TTC549 (cell line): Measurements from ENCODE around the gene SLC12A5.

Experiments used
- FAIRE-seq: peaks from 2 replicates; lab custom pipeline; 2012; peaks lifted over from hg19 to GRCh38; lab: Jason Lieb, UNC

SLC12A5 gene

GRCh38 chr20:46056027-46056833 is 27.2 kb downstream of the SLC12A5 start:
- FAIRE-seq: no peak

- FAIRE-seq: no peak
These were observed 28.2 kb downstream of the SLC12A5 start for GRCh38 chr20:46056970-46057855.

GRCh38 chr20:46057856-46058598 is 29.0 kb downstream of the SLC12A5 start:
- no peak for FAIRE-seq

GRCh38 chr20:46058599-46059281 is 29.7 kb downstream of the SLC12A5 start:
- FAIRE-seq: no peak

GRCh38 chr20:46060301-46060881 is 31.4 kb downstream of the SLC12A5 start:
- no peak for FAIRE-seq

GRCh38 chr20:46060975-46061374 is 32.0 kb downstream of the SLC12A5 start:
- FAIRE-seq: no peak

DNA sequence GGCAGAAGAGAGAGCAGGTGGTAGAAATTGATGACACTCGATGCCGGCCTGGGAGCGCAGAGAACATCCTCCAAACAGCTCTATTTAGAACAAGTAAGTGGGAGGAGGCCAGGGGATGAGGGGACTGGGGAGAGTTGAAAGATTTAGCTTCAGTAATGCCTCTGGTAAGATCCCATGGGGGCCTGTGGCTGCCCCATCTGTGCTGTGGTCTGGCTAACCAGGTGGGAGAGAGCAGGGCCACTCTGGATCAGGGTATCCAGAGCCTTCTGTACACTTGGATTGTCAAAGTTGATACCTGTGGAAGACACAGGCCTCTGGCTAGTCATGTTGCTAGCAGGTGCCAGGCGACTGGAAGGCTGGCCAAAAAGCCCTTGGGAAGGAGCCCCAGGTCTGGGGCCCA is 33.1 kb downstream of the SLC12A5 start:
- no peak for FAIRE-seq

- FAIRE-seq: no peak
These were observed 33.6 kb downstream of the SLC12A5 start for GRCh38 chr20:46062621-46063020.

DNA sequence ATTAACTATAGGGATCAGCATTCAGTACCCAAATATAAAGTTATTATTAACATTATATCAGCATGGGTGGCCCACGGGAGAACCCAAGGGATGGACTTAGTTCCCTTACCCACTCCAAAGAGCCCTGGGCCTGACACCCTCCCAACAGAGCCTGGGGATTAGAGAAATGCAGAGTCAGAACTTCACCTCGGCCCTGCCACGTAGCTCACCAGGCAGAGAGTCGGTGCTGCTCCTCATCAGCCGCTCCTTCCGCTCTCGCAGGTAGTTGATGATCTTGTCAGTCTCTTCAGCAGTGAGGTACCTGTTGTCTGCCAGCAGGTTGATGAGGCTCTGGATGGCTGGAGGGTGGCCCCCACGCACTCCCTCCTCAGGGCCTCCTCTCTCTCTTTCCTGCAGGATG is 34.1 kb downstream of the SLC12A5 start:
- FAIRE-seq: no peak

- no peak for FAIRE-seq
These were observed 34.6 kb downstream of the SLC12A5 start for GRCh38 chr20:46063652-46064054.

DNA sequence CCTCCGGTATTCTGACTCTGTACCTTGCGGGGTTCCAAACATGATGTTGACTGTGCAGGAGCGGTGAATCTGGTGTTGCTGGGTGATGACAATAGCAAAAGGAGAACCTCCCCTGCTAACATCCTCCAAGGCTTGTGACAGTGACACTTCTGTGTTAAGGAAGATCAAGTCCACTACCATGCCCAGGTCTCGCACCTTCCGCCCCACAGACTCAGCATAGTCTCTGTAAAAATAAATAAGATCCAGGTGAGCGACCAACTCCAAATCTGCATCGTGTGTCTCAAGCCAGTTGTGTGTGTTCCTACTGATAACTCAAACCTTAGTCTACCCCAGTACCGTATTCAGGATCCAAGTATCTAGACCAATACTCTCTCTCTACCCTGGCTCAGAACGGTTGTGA is 36.0 kb downstream of the SLC12A5 start:
- no peak for FAIRE-seq

DNA sequence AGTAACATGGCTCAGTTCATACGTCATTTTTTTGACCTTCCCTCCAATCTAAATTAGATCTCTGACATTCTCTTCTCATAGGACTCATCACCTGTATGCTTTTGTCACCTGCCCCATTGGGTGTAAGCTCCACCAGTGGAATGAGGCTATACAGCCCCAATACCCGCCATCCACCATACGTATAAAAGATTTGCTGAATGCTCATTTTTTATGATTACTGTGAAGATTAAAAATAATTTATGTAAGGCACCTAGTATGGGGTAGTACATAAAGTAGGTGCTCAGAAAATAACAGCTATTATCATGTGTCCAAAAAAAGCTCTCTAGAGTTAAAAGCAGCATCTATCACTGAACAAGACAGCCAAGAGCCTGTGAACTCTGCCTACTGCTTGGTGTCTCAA is 36.7 kb downstream of the SLC12A5 start:
- FAIRE-seq: no peak

DNA sequence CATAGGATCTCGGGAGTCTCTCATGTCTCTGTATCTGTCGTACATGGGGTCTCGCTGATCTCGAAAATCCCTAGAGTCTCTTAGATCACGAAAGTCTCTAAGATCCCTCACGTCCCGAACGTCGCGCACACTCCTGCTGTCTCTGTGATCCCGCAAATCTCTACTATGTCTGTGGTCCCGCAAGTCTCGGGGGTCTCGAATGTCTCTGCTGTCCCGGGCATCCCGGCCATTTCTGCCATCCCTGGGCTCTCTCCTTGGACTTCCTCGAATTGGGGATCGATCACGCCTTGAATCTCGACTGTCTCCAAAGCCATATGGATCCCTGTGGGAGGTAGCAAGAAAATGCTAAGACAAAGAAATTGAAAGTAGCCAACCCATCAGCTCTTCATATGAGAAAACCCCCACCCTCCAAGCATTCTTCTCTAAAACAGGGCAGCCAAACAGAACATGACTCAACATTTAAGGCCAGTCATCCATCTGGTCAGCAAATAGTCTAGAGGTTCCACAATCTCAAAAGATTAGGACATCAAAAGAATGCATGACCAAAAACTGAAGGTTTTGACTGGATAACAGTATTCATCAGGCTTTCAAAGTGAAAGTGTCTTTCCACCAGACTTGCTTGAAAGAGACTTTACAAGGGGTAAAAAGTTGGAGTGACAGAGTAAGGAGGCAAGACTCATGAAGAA is 41.3 kb downstream of the SLC12A5 start:
- FAIRE-seq: no peak

DNA sequence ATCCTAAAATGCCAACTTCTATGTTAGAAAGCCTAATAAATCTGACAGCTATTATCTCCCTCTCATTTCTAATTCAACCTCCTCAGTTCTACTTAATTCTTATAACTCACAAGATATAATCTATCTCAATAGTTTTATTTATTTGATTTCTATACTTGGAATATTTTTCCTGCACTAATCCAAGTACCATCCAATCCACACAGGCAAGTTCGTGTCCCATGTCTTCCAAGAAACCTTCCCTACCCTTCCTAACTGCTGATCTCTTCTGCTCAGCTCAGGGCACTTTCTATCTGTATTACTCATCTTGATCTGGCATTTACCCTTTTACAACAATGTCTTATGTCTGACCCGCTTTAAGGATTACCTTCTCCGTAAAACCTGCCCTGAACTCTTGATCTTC is 42.6 kb downstream of the SLC12A5 start:
- FAIRE-seq: no peak

DNA sequence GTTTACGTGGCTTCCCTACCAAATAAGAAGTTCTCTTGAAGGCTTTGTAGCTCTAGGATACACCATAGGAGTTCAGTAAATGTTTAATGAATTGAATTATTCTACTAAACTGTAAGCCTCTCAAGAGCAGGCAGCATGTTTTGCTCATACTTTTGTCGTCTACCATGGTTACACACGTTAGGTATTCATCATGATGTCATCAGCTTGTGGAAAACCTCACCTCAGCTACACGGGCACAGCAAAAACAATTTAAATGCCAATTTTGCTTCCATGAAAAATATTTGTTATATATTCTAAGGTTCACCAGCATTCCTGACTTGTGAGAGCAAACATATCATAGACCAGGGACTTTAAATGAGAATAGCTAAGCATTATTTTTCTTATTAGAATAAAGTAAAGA is 44.0 kb downstream of the SLC12A5 start:
- FAIRE-seq: no peak

DNA sequence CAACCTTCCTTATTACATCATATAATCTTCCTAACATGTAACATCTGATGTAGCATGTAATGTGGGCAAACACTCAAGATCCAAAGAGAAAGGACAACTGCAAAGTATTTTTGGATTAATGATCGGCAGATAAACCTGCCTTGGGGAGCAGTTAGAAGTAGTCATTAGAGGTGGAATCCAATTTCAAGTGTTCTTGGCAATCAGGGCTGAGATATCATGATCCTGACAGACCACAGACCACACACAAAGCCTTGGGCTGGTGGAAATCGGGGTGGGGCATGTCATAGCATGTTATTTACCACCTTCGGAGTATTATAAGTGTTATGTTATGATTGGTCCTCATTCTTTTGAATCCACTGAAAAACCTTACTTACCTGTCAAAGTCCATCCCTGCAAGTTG is 44.4 kb downstream of the SLC12A5 start:
- no peak for FAIRE-seq

DNA sequence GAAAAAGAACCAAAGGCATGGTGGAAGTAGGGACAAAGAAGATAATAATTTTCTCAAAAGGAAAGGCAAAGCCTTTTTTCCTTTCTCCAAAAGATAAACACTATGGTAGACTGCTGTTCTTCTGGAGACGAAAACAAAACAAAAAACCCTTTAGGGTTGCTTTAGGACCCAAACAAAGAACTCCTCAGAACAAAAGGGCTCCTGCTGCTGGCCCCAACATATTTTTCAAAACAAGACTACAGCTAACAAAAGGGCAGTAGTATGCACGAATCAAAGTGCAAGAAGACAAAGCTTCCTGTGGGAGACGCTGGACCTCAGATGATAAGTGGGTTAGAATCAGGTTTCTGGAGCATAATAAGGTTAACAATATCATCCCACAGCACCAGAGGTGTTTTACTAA is 45.0 kb downstream of the SLC12A5 start:
- FAIRE-seq: no peak

- no peak for FAIRE-seq
These were observed 47.8 kb downstream of the SLC12A5 start for GRCh38 chr20:46076806-46077205.

DNA sequence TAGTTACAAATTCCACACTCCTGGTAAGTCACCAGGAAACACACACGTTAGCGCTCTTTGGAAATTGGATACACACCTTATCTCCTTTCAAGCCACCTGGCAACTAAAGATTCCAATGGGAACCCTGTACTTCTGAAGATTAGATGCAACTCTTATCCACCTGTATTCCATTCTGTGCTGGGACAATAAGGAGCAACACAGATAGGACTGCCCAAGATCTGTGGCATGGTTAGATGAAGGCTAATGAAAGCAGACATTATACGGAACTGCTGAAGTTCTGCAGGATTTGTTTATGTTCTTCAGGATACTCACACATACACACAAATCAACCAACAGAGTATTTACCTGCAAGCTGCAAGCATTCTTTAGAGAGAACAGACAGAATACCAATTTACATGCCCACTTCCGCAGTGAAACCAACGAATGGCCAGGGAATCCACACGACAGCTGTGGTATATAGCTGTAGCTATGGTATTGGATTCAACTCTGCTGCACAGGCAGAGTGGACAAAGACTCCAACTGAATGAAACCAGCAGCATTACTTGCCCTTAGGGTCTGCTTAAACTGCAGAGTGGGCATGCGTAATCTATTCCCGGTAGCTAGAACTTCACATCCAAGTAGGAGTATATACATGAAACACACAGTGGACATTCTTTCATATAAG is 48.8 kb downstream of the SLC12A5 start:
- FAIRE-seq: no peak

GRCh38 chr20:46078954-46079353 is 49.9 kb downstream of the SLC12A5 start:
- no peak for FAIRE-seq

DNA sequence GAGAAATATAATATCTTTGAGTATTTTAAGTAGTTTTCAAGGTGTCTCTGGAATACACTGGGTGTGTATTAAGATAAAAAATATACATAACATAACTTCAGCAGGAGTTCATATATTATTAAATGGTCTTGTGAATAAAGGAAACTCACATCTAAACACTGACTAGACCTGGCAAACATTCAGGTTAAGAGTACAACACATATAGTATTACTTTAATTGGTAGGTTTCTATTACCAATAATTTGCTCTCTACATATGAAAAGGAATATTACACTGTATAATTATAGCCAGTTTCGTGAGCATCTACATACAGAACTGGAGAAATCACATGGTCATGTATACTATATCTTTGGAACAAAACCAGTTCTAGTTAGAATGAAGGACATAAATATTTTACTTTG is 52.1 kb downstream of the SLC12A5 start:
- no peak for FAIRE-seq
